Testis (tissue), 2 donors: ENCODE measurements around the gene TTBK1.

ENCODE experiments used
- POLR2A ChIP-seq: fragments of 450-650 bp; IDR thresholded peaks from one replicate; pipeline ENCODE4 v1.6.1; 2017; ENCODE audit warnings: antibody characterized with exemption, mild to moderate bottlenecking, moderate library complexity
- TF ChIP-seq, protein P1 (sequence below), 3 experiments: fragments of 450-650 bp in 2 of 3; fragments of 200-600 bp in 1 of 3; sonication (generic) in 1 of 3; IDR thresholded peaks; one replicate each; pipeline ENCODE4 v1.5.1; 2016 to 2019; ENCODE audit warnings: antibody characterized with exemption in 3 of 3, mild to moderate bottlenecking in 2 of 3, moderate library complexity in 1 of 3

GRCh38 chr6:43318011-43318410, 74.7 kb downstream of the TTBK1 start:
- no peak for TF ChIP-seq POLR2A
- TF ChIP-seq, protein P1, sequence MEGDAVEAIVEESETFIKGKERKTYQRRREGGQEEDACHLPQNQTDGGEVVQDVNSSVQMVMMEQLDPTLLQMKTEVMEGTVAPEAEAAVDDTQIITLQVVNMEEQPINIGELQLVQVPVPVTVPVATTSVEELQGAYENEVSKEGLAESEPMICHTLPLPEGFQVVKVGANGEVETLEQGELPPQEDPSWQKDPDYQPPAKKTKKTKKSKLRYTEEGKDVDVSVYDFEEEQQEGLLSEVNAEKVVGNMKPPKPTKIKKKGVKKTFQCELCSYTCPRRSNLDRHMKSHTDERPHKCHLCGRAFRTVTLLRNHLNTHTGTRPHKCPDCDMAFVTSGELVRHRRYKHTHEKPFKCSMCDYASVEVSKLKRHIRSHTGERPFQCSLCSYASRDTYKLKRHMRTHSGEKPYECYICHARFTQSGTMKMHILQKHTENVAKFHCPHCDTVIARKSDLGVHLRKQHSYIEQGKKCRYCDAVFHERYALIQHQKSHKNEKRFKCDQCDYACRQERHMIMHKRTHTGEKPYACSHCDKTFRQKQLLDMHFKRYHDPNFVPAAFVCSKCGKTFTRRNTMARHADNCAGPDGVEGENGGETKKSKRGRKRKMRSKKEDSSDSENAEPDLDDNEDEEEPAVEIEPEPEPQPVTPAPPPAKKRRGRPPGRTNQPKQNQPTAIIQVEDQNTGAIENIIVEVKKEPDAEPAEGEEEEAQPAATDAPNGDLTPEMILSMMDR (IDR thresholded peaks at IDR 0.05): no peak
